SK-N-SH (cell line): Measurements from ENCODE around the gene NAALADL2.

ENCODE experiments used
- CTCF ChIP-seq: fragments of 200-600 bp; sonication (generic); IDR thresholded peaks from 2 replicates; pipeline ENCODE4 v1.6.1; 2017; ENCODE audit warnings: antibody characterized with exemption, mild to moderate bottlenecking, moderate library complexity
- FOXM1 ChIP-seq: IDR thresholded peaks from 2 replicates; pipeline ENCODE4 v1.4.0; 2012; ENCODE audit warnings: low read depth, mild to moderate bottlenecking
- MAX ChIP-seq: IDR thresholded peaks from 2 replicates; pipeline ENCODE4 v1.4.0; 2012; ENCODE audit warnings: low read depth
- POLR2AphosphoS5 ChIP-seq: IDR thresholded peaks from 2 replicates; pipeline ENCODE4 v1.6.1; 2012; ENCODE audit warnings: low read depth, low read length
- RFX5 ChIP-seq: IDR thresholded peaks from 2 replicates; pipeline ENCODE4 v1.6.1; 2012; ENCODE audit warnings: mild to moderate bottlenecking, improper control_type of control experiment, low read length
- TAF1 ChIP-seq: IDR thresholded peaks from 2 replicates; pipeline ENCODE4 v1.6.1; 2012; ENCODE audit warnings: low read depth, mild to moderate bottlenecking, low read length, moderate library complexity, borderline replicate concordance
- YY1 ChIP-seq: IDR thresholded peaks from 2 replicates; pipeline ENCODE4 v1.4.0; 2012; ENCODE audit warnings: low read depth, mild to moderate bottlenecking
- ZBTB33 ChIP-seq: IDR thresholded peaks from 2 replicates; pipeline ENCODE4 v1.4.0; 2012; ENCODE audit warnings: low read depth, borderline replicate concordance

GRCh38 chr3:175267561-175267960 is 408.4 kb downstream of the NAALADL2 start:
- TF ChIP-seq FOXM1: no peak
- no peak for TF ChIP-seq POLR2AphosphoS5
- TF ChIP-seq YY1: no peak
- TF ChIP-seq MAX: no peak
- TF ChIP-seq RFX5: no peak
- no peak for TF ChIP-seq CTCF
- no peak for TF ChIP-seq TAF1
- TF ChIP-seq ZBTB33: no peak
